ENCODE measurements around the gene RNLS. TPM values are rescaled to one million over a fixed set of nuclear protein-coding genes. Genes with fewer than 3 reads are reported as not detected.

Gene RNLS
- polyA plus RNA-seq, 2 of the 4 experiments (the other 2 are of a cell fraction), result 11.7 to 16.8 TPM

- ATAC-seq (no peak), DNase-seq (ENCODE audit: low read depth in 1 of 2, low spot score in 1 of 2) (no peak), FAIRE-seq (no peak)
- WGBS (ENCODE audit: missing lambda C conversion rate), result 59% methylated on average over 4 of the region's 4 CpGs
- H3K27ac ChIP-seq, result no peak overlapping the region
- no peak for TF ChIP-seq RNF2 (IDR thresholded peaks at IDR 0.05; ENCODE audit: borderline replicate concordance, low read depth)
- TF ChIP-seq MAFK (IDR thresholded peaks at IDR 0.05; ENCODE audit: partially characterized antibody), result peak; percentile 63
- TF ChIP-seq E2F6 (IDR thresholded peaks at IDR 0.05; ENCODE audit: borderline replicate concordance, low read depth), result no peak
- no peaks in the 10 kb centered on the region for H3K4me1 ChIP-seq
- CTCF ChIA-PET, result interaction anchor here (0.6 to 0.9 kb wide), 2 partner anchors 59 to 84 kb away, joined by 3 read pairs; no protein-coding TSS in a partner anchor
- POLR2A ChIA-PET, result no interaction called here
- H3K9me3 ChIP-seq, result peaks cover 38% of the 10 kb centered on the region
- no peak overlapping the region for H3K4me2 ChIP-seq
- no peak overlapping the region for H3K4me3 ChIP-seq
These were observed 266.7 kb downstream of the RNLS start for GRCh38 chr10:88316292-88316861.

DNA sequence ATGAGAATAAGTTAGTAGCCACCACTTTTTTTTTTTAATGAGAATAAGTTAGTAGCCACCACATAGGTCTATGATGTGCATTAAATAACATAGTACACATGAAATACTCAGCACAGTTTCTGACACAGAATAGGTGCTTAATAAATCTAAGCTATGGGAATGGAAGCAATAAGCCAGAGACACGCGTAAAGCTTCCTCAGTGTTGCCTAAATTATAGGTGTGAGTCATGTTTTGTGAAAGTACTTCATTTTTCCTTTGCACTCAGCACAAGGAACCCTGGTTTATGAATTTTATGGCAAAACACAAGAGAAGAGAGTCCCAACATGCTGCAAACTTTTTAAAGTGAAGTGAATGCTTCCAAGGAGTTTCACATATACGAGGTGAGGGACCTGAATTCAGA is 267.4 kb downstream of the RNLS start:
- TF ChIP-seq EP300 (IDR thresholded peaks at IDR 0.05), result no peak
- no peak overlapping the region for H3K4me3 ChIP-seq
- CTCF ChIA-PET, result interaction anchor here (0.6 to 1.1 kb wide), 2 partner anchors 13 to 59 kb away, joined by 3 read pairs; no protein-coding TSS in a partner anchor
- POLR2A ChIA-PET, result no interaction called here
- no peak for FAIRE-seq
- H3K4me1 ChIP-seq, result no peaks in the 10 kb centered on the region
- peaks cover 35% of the 10 kb centered on the region for H3K9me3 ChIP-seq
- DNase-seq (ENCODE audit: low read depth in 1 of 2, low spot score in 1 of 2), result no peak
- no peak overlapping the region for H3K27ac ChIP-seq
- WGBS (ENCODE audit: missing lambda C conversion rate), result 71% methylated on average over 3 of the region's 3 CpGs
- no peak for ATAC-seq
- H3K4me2 ChIP-seq, result no peak overlapping the region

- H3K9me3 ChIP-seq, result peaks cover 21% of the 10 kb centered on the region
- CTCF ChIA-PET, result interaction anchor here (1.6 kb wide), 1 partner anchor 11 kb away, joined by 4 read pairs; no protein-coding TSS in a partner anchor
- ATAC-seq (no peak), FAIRE-seq (no peak), DNase-seq (ENCODE audit: low read depth in 1 of 2, low spot score in 1 of 2) (no peak)
- H3K4me1 ChIP-seq, result no peaks in the 10 kb centered on the region
- WGBS (ENCODE audit: missing lambda C conversion rate), result 45% methylated on average over 2 of the region's 2 CpGs
- no peak overlapping the region for H3K27ac ChIP-seq
- no peak overlapping the region for H3K4me3 ChIP-seq
- no peak overlapping the region for H3K4me2 ChIP-seq
- no peak for TF ChIP-seq EP300 (IDR thresholded peaks at IDR 0.05)
- TF ChIP-seq CHD2 (IDR thresholded peaks at IDR 0.05; ENCODE audit: low read length, partially characterized antibody), result no peak
- TF ChIP-seq KDM5A (IDR thresholded peaks at IDR 0.05), result no peak
- no peak for TF ChIP-seq TFCP2L1 (CRISPR knock-in tag; IDR thresholded peaks at IDR 0.05)
- no peak for TF ChIP-seq ESRRA (IDR thresholded peaks at IDR 0.05; ENCODE audit: borderline replicate concordance, low read length)
- no peak for TF ChIP-seq HOXB5 (CRISPR knock-in tag; IDR thresholded peaks at IDR 0.05)
- no peak for TF ChIP-seq NFE2L2 (conservative IDR thresholded peaks at IDR 0.05; ENCODE audit: low read length)
- no peak for TF ChIP-seq GATA3 (IDR thresholded peaks at IDR 0.05; ENCODE audit: borderline replicate concordance)
- TF ChIP-seq POLR2AphosphoS2 (conservative IDR thresholded peaks at IDR 0.05; ENCODE audit: low read length), result no peak
- TF ChIP-seq RCOR1 (IDR thresholded peaks at IDR 0.05; ENCODE audit: low read depth, low read length), result no peak
- TF ChIP-seq, protein P1, sequence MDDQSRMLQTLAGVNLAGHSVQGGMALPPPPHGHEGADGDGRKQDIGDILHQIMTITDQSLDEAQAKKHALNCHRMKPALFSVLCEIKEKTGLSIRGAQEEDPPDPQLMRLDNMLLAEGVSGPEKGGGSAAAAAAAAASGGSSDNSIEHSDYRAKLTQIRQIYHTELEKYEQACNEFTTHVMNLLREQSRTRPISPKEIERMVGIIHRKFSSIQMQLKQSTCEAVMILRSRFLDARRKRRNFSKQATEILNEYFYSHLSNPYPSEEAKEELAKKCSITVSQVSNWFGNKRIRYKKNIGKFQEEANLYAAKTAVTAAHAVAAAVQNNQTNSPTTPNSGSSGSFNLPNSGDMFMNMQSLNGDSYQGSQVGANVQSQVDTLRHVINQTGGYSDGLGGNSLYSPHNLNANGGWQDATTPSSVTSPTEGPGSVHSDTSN (IDR thresholded peaks at IDR 0.05), result no peak
- TF ChIP-seq NPAS2 (CRISPR knock-in tag; IDR thresholded peaks at IDR 0.05; ENCODE audit: borderline replicate concordance), result no peak
- TF ChIP-seq RFX5 (IDR thresholded peaks at IDR 0.05), result no peak
- TF ChIP-seq BCL3 (IDR thresholded peaks at IDR 0.05), result no peak
- POLR2A ChIA-PET, result no interaction called here
These were observed 268.8 kb downstream of the RNLS start for GRCh38 chr10:88314362-88314761.

DNA sequence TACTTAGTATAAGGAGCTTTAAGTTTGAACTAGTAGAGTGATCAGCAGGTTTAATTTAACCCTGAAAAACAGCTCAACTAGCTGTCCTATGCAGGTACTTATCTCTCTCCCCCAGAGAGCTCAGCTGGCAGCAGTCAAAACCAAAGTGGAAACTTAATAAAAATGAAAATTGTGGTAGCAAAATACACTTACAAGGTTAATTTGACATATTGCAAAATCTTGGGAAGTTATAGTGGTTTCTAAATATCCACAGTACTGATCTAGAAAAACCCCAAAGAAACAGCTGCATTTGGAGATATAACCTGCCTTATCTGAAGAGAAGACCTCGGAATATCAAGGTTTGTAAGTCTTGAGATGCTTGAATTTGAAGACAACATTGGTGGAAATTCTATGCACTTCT is 269.2 kb downstream of the RNLS start:
- 49% methylated on average over 1 of the region's 1 CpG for WGBS (ENCODE audit: missing lambda C conversion rate)

More for the DNA sequence above, 269.2 kb downstream of the RNLS start:
- Histone ChIP-seq H3K4me1 (no peaks in the 10 kb centered on the region), H3K4me3 (no peak overlapping the region), H3K9me3 (peaks cover 16% of the 10 kb centered on the region), H3K4me2 (no peak overlapping the region), H3K27ac (no peak overlapping the region)
- DNase-seq (ENCODE audit: low read depth in 1 of 2, low spot score in 1 of 2), result no peak
- FAIRE-seq, result no peak
- TF ChIP-seq ESRRA (IDR thresholded peaks at IDR 0.05; ENCODE audit: borderline replicate concordance, low read length) (no peak), JUNB (IDR thresholded peaks at IDR 0.05) (no peak), RNF2 (IDR thresholded peaks at IDR 0.05; ENCODE audit: borderline replicate concordance, low read depth) (no peak), NPAS2 (CRISPR knock-in tag; IDR thresholded peaks at IDR 0.05; ENCODE audit: borderline replicate concordance) (no peak), CHD4 (IDR thresholded peaks at IDR 0.05; ENCODE audit: borderline replicate concordance) (no peak), JUN (IDR thresholded peaks at IDR 0.05) (no peak), NFE2L2 (conservative IDR thresholded peaks at IDR 0.05; ENCODE audit: low read length) (no peak), E2F6 (IDR thresholded peaks at IDR 0.05; ENCODE audit: borderline replicate concordance, low read depth) (no peak)
- TF ChIP-seq, protein P2, sequence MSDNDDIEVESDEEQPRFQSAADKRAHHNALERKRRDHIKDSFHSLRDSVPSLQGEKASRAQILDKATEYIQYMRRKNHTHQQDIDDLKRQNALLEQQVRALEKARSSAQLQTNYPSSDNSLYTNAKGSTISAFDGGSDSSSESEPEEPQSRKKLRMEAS (IDR thresholded peaks at IDR 0.05), result no peak
- TF ChIP-seq, protein P3, sequence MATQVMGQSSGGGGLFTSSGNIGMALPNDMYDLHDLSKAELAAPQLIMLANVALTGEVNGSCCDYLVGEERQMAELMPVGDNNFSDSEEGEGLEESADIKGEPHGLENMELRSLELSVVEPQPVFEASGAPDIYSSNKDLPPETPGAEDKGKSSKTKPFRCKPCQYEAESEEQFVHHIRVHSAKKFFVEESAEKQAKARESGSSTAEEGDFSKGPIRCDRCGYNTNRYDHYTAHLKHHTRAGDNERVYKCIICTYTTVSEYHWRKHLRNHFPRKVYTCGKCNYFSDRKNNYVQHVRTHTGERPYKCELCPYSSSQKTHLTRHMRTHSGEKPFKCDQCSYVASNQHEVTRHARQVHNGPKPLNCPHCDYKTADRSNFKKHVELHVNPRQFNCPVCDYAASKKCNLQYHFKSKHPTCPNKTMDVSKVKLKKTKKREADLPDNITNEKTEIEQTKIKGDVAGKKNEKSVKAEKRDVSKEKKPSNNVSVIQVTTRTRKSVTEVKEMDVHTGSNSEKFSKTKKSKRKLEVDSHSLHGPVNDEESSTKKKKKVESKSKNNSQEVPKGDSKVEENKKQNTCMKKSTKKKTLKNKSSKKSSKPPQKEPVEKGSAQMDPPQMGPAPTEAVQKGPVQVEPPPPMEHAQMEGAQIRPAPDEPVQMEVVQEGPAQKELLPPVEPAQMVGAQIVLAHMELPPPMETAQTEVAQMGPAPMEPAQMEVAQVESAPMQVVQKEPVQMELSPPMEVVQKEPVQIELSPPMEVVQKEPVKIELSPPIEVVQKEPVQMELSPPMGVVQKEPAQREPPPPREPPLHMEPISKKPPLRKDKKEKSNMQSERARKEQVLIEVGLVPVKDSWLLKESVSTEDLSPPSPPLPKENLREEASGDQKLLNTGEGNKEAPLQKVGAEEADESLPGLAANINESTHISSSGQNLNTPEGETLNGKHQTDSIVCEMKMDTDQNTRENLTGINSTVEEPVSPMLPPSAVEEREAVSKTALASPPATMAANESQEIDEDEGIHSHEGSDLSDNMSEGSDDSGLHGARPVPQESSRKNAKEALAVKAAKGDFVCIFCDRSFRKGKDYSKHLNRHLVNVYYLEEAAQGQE (IDR thresholded peaks at IDR 0.05), result no peak
- CTCF ChIA-PET, result interaction anchor here (0.6 to 1.6 kb wide), 2 partner anchors 11 to 1482 kb away, joined by 4 read pairs; no protein-coding TSS in a partner anchor
- no peak for ATAC-seq
- POLR2A ChIA-PET, result no interaction called here
